Cardiac fibroblast (primary cell): Measurements from ENCODE around the gene IL4R.
A peak's percentile ranks its signal among the peaks of the same experiment; 100 is the strongest.

Source experiments
- DNase-seq, 2 donors: peaks; one replicate each; pipeline versions ENCODE4 v3.0.0 to v3.0.0-alpha.2; 2010; ENCODE audit warnings: low read depth in 2 of 2
- H3K4me3 ChIP-seq, 2 donors: replicated peaks in 1 of 2; 1 replicate in 1 of 2; 2 replicates in 1 of 2; pipeline ENCODE4 v1.5.1; 2011; ENCODE audit warnings: low read depth in 2 of 2, low read length in 2 of 2, mild to moderate bottlenecking in 2 of 2, moderate library complexity in 1 of 2
- TF ChIP-seq, protein P1 (sequence below): IDR thresholded peaks from one replicate; pipeline ENCODE4 v1.5.1; 2011; ENCODE audit warnings: low read depth, mild to moderate bottlenecking, low read length, inconsistent platforms

The IL4R gene

DNA sequence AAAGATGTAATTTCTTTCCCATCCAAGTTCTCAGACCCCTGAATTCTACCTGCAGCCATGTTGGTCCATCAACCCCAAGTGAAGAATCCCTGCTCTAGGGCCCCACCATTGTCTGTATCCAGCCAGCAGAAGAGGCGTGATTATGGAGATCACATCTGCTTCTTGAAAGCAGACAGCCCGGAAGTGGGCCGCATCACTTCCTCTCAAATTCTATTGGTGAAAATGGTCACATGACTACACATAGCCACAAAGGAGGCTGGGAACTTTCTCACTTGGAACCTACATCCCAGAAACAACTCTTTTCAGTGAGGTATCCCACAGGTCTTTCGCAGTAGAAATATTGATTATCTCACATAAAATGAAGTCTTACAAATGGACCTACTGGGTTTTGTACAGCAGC lies 40.1 kb downstream of the IL4R start:
- TF ChIP-seq, protein P1, sequence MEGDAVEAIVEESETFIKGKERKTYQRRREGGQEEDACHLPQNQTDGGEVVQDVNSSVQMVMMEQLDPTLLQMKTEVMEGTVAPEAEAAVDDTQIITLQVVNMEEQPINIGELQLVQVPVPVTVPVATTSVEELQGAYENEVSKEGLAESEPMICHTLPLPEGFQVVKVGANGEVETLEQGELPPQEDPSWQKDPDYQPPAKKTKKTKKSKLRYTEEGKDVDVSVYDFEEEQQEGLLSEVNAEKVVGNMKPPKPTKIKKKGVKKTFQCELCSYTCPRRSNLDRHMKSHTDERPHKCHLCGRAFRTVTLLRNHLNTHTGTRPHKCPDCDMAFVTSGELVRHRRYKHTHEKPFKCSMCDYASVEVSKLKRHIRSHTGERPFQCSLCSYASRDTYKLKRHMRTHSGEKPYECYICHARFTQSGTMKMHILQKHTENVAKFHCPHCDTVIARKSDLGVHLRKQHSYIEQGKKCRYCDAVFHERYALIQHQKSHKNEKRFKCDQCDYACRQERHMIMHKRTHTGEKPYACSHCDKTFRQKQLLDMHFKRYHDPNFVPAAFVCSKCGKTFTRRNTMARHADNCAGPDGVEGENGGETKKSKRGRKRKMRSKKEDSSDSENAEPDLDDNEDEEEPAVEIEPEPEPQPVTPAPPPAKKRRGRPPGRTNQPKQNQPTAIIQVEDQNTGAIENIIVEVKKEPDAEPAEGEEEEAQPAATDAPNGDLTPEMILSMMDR = no peak
- no peak for DNase-seq
- H3K4me3 ChIP-seq = no peak overlapping the region

DNA sequence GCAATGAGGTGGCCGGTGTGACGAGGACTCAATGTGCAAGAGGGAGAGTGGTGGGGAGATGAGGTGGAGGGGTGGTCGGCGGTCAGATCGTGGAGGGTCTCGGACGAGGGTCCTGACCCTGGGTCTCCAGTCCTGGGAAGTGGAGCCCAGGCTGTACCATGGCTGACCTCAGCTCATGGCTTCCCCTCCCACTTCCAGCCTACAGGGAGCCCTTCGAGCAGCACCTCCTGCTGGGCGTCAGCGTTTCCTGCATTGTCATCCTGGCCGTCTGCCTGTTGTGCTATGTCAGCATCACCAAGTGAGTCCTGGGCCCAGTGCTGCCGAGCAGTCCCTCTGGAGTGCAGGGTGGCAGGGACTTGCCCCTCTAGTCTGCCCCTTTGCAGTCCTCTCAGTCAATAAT lies 41.8 kb downstream of the IL4R start:
- TF ChIP-seq, protein P1 = peak; percentile 66
- no peak overlapping the region for H3K4me3 ChIP-seq
- DNase-seq = peak; percentile 53 to 71

DNA sequence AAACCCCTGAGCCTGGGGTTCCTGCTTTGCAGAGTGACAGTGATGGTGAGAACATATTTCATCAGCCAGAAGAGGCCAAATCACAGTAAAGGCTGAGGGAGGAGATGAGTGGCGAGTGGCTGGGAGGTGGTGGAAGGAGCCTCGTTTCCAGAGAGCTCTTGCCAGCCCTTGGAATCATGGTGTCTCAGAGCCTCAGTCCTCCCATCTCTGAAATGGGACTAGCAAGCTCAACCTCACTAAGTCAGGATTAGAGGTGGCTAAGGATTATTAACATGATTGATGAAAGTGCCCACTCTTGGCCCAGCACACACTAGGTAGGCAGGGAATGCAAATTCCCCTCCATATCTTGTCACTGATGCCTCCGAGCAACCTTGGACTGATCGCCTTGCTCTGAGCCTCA lies 43.0 kb downstream of the IL4R start:
- TF ChIP-seq, protein P1 = no peak
- no peak for DNase-seq
- H3K4me3 ChIP-seq = no peak overlapping the region

GRCh38 chr16:27359051-27359450 lies 45.3 kb downstream of the IL4R start:
- H3K4me3 ChIP-seq = no peak overlapping the region
- TF ChIP-seq, protein P1 = no peak
- no peak for DNase-seq

DNA sequence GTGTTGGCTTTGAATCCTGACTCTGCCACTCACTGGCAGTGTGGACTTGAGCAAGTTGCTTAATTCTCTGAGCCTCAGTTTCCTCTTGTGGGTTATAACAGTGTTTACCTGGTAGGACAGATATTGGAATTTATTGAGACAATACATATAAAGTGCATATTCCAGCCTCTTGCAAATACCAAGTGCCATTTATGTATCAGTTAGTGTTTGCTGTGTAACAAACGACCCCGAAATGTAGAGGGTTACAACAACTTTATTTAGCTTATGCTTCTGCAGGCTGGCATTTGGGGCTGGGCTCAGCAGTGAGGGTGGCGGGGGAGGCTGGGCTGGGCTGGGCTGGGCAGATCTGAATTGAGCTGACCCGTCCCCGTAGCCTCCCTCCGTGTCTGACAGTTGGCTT lies 45.8 kb downstream of the IL4R start:
- TF ChIP-seq, protein P1 = no peak
- no peak for DNase-seq
- H3K4me3 ChIP-seq = no peak overlapping the region

DNA sequence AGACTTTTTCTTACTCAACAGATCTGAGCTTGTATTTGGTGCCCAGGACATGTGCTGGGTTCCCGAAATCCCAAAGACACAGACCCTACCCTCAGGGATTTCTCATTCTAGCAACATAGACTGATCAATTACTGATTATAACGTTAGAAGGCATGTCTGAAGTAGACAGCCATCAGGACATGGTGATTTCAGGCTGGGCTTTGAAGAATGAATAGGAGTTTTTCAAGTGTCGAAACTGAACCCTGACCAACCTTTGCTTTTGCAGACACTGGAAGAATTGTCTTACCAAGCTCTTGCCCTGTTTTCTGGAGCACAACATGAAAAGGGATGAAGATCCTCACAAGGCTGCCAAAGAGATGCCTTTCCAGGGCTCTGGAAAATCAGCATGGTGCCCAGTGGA lies 48.2 kb downstream of the IL4R start:
- TF ChIP-seq, protein P1 = no peak
- no peak for DNase-seq
- no peak overlapping the region for H3K4me3 ChIP-seq

- DNase-seq = no peak
- no peak overlapping the region for H3K4me3 ChIP-seq
- TF ChIP-seq, protein P1 = no peak
Measured at GRCh38 chr16:27362570-27363245, 48.9 kb downstream of the IL4R start.
